ENCODE measurements around the gene SLC38A6.

- TF ChIP-seq CTCF (IDR thresholded peaks at IDR 0.05), result no peak
- TF ChIP-seq POLR2A (IDR thresholded peaks at IDR 0.05), result no peak
Measured at GRCh38 chr14:61088081-61088480, 107.0 kb downstream of the SLC38A6 start.

Measured in body of pancreas (tissue), 4 donors.